ENCODE results near the gene ADORA1. TPM values are rescaled to one million over a fixed set of nuclear protein-coding genes. Genes with fewer than 3 reads are reported as not detected.

The ADORA1 gene
- total RNA-seq, 1 donor from 2014 or later = 2.1 TPM

DNA sequence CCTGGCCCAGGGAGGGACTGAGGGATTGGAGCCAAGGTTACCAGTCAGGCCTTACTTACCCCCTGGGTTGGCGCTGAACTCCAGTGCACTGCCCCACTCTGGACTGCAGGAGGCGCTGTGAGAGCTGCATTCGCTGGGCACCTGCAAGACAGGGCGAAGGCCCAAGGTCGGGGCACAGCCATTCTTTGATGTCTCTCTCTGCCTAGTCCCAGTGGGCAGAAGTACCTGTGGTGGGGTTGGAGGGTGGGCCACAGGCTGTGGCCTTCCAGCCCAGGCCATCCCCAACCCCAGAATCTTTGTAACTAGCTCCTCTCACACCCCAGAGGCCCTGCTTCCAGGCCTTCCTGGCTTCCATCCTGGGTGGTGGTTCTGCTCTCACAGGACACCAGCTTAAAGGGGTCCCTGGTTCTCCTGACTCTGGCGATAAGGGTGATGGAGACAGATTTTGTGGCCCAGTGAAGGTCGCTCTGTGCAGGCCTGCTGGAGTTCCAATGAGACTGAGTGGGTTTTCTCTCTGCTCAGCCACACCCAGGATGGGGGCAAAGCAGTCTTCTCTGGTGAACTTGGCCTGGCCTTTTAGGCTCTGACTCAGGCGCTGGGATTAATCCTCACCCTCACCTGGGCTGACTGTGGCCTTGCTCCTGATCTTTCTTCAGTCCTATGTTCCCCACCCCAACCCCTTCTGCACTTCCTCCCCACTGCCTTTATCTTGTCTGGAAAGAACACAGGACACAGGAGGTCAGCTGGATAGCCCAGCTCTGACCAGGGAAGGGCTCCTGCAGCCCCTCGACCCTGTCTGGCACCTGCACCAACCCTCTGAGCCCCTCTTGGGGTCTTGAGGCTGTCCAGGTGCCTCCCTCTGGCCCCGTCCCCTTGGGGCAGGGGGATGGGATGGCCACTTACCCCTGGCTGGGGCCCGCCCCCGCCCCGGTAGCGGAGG, 42.7 kb upstream of the ADORA1 start:
- Histone ChIP-seq H3K36me3 (ENCODE audit: control insufficient read depth in 3 of 3, insufficient read depth in 3 of 3, low read length in 3 of 3) (peaks cover 8 to 22% (median 16%) of the 10 kb centered on the region in 3 donors), H3K4me1 (ENCODE audit: control insufficient read depth in 3 of 3, insufficient read depth in 3 of 3, low read length in 3 of 3) (peaks cover 37 to 58% (median 53%) of the 10 kb centered on the region in 3 donors), H3K27me3 (ENCODE audit: control insufficient read depth in 3 of 3, insufficient read depth in 3 of 3, low read length in 3 of 3) (no peaks in the 10 kb centered on the region), H3K27ac (ENCODE audit: low read depth, low read length) (peak overlapping the region; percentile 99), H3K4me3 (ENCODE audit: low read length in 3 of 3) (peak overlapping the region; percentile 70 to 95 (median 94)), H3K9ac (ENCODE audit: low read depth in 1 of 3, low read length in 3 of 3) (peak overlapping the region; percentile 99 to 100 (median 99)), H3K9me3 (ENCODE audit: control insufficient read depth in 3 of 3, low read length in 3 of 3) (no peaks in the 10 kb centered on the region)

DNA sequence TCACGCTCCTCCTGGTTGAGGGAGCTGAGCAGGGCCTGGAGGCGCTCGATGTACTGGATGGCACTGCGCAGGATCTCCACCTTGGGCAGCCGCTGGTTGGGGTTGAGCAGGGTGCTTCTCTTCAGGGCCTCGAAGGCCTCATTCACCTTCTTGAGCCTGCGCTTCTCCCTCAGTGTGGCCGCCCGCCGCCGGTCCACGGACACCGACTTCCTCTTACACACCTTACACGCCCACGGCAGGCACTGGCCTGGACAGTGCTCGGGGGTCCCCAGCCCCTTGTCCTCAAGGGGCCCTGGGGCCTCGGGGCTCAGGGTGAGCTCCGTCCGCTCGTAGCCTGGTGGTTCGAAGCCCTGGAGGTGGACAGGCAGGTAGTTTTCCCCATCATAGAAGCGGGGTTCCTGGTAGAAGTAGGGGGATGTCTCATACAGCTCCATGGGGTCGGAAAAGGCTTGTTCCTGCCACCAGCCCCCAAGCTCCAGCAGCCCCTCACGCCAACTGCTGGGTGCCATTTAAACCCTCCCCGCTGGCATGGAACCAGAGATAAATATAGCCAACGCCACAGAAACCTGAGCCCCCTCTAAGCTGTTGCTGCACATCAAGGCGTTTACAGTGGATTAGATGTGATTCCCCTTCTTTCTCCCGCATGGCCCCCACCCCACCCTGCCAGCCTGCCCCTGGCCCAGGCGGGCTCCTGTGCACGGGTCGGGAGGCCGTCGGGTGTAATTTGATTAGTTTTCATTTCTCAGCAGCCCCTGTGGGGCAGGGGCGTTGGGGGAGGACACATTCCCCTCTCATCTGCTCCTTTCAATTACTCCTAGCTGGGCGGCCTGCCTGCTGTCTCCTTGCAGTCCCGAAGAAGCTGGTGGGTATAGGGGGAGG, 41.8 kb upstream of the ADORA1 start, which contains the start of gene MYOG:
Gene MYOG (minus strand): TSS at position 485 of the 879 bp plus-strand sequence. CDS start 51 bp downstream, at position 434.
- Histone ChIP-seq H3K27ac (ENCODE audit: low read depth, low read length) (peak within 1 kb of the TSS; percentile 99), H3K9me3 (ENCODE audit: control insufficient read depth in 3 of 3, low read length in 3 of 3) (no peaks in the 10 kb centered on the region), H3K36me3 (ENCODE audit: control insufficient read depth in 3 of 3, insufficient read depth in 3 of 3, low read length in 3 of 3) (peaks cover 8 to 22% (median 16%) of the 10 kb centered on the region in 3 donors), H3K4me1 (ENCODE audit: control insufficient read depth in 3 of 3, insufficient read depth in 3 of 3, low read length in 3 of 3) (peaks cover 42 to 58% (median 55%) of the 10 kb centered on the region in 3 donors), H3K27me3 (ENCODE audit: control insufficient read depth in 3 of 3, insufficient read depth in 3 of 3, low read length in 3 of 3) (no peaks in the 10 kb centered on the region), H3K9ac (ENCODE audit: low read depth in 1 of 3, low read length in 3 of 3) (peak within 1 kb of the TSS; percentile 99 to 100 (median 99)), H3K4me3 (ENCODE audit: low read length in 3 of 3) (peak within 1 kb of the TSS; percentile 70 to 95 (median 94))

DNA sequence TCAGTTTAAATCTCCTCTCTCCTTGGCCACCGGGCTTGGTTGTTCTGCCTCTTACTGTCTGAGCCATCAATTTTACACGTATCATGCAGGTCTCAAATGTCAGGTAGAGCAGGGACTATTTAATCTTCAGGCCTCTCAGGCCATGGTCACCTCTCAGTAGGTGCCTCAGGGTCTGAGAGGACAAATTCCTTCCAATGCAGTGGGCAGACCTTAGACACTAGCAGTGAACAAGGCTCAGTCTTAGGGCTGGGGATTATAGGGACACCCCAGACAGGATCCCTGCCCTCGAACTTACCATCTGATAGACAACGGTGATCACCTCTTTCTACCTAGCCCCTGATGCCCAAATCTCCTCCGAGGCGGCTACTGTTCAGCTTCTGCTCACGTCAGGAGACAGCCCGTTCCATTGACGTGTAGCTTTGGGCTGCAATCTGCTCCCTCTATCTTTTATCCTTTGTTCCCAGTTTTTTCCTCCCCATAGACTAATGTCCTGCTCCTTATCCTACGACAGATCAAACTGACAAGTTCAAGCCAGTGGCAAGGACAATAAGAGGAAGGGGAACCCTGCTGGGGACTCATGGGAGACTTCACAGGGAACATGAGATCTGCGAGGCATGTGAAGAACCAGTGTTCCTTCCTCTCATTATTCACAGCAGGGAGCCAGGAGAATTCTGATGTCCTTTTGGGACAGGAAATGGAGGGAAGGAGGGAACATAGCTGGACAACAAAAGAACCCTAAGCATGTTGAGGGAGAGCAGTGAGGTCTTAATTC, 40.3 kb upstream of the ADORA1 start:
- peak overlapping the region; percentile 99 for H3K27ac ChIP-seq (ENCODE audit: low read depth, low read length)
- H3K9ac ChIP-seq (ENCODE audit: low read depth in 1 of 3, low read length in 3 of 3) = peak overlapping the region in 1 of 3 donors; percentile 100
- no peaks in the 10 kb centered on the region for H3K27me3 ChIP-seq (ENCODE audit: control insufficient read depth in 3 of 3, insufficient read depth in 3 of 3, low read length in 3 of 3)
- peaks cover 36 to 52% (median 50%) of the 10 kb centered on the region in 3 donors for H3K4me1 ChIP-seq (ENCODE audit: control insufficient read depth in 3 of 3, insufficient read depth in 3 of 3, low read length in 3 of 3)
- H3K9me3 ChIP-seq (ENCODE audit: control insufficient read depth in 3 of 3, low read length in 3 of 3) = no peaks in the 10 kb centered on the region
- peaks cover 8 to 22% (median 16%) of the 10 kb centered on the region in 3 donors for H3K36me3 ChIP-seq (ENCODE audit: control insufficient read depth in 3 of 3, insufficient read depth in 3 of 3, low read length in 3 of 3)
- peak overlapping the region; percentile 15 to 95 (median 70) for H3K4me3 ChIP-seq (ENCODE audit: low read length in 3 of 3)

DNA sequence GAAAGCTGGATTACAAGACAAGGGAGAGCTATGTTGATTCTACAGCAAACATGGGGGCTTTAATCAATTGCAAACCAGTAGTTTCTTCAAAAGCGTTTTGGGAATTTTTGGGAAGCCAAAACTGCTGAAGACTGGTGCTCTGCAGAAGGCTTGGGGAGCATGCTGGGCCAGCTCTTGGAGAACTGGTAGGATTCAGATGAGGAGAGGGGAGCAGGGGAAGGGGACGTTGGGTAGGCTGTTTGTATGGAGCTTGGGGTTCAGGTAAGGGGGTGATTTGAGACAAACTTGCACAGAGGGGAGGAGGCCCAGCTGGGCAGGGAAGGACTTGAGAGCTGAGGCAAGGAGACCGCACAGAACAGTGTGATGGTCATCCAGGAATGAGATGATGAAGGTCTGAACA, 39.1 kb upstream of the ADORA1 start:
- H3K27me3 ChIP-seq (ENCODE audit: control insufficient read depth in 3 of 3, insufficient read depth in 3 of 3, low read length in 3 of 3) = no peaks in the 10 kb centered on the region
- H3K36me3 ChIP-seq (ENCODE audit: control insufficient read depth in 3 of 3, insufficient read depth in 3 of 3, low read length in 3 of 3) = peaks cover 4 to 14% (median 12%) of the 10 kb centered on the region in 3 donors
- H3K27ac ChIP-seq (ENCODE audit: low read depth, low read length) = no peak overlapping the region
- peaks cover 29 to 39% (median 39%) of the 10 kb centered on the region in 3 donors for H3K4me1 ChIP-seq (ENCODE audit: control insufficient read depth in 3 of 3, insufficient read depth in 3 of 3, low read length in 3 of 3)
- no peaks in the 10 kb centered on the region for H3K9me3 ChIP-seq (ENCODE audit: control insufficient read depth in 3 of 3, low read length in 3 of 3)
- no peak overlapping the region for H3K9ac ChIP-seq (ENCODE audit: low read depth in 1 of 3, low read length in 3 of 3)
- H3K4me3 ChIP-seq (ENCODE audit: low read length in 3 of 3) = no peak overlapping the region

DNA sequence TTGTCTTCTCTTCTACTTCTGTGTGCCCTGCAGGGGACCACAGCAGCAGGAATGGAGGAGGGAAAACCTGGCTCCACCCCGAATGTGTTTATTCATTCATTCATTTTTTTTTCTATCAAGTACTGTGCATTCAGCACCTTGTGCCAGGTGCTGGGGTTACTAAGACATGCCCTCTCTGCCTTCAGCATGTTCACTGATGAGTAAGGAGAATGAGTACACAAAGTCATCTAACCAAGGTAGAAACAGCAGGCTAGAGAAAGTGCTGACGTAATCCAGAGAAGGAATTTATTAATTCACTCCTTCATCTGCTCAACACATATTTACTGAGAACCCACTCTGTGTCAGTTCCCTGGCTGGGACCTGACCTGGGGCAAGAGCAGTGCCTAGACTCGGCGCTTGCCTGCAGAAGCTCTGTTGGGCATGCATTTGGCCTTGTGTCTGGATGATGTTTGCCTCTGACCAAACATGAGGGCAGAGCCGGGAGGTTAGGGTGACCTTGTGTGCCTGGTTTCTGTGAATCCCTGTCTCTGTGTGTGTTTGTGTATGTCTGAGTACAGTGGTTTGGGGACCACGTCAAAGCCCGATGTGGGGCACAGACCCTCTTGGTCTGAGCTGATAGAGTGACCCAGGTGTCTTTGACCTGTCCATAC, 38.4 kb upstream of the ADORA1 start:
- no peaks in the 10 kb centered on the region for H3K27me3 ChIP-seq (ENCODE audit: control insufficient read depth in 3 of 3, insufficient read depth in 3 of 3, low read length in 3 of 3)
- peaks cover 0 to 7% (median 6%) of the 10 kb centered on the region in 3 donors for H3K36me3 ChIP-seq (ENCODE audit: control insufficient read depth in 3 of 3, insufficient read depth in 3 of 3, low read length in 3 of 3)
- H3K27ac ChIP-seq (ENCODE audit: low read depth, low read length) = no peak overlapping the region
- H3K9ac ChIP-seq (ENCODE audit: low read depth in 1 of 3, low read length in 3 of 3) = no peak overlapping the region
- no peak overlapping the region for H3K4me3 ChIP-seq (ENCODE audit: low read length in 3 of 3)
- no peaks in the 10 kb centered on the region for H3K9me3 ChIP-seq (ENCODE audit: control insufficient read depth in 3 of 3, low read length in 3 of 3)
- peaks cover 22 to 33% (median 32%) of the 10 kb centered on the region in 3 donors for H3K4me1 ChIP-seq (ENCODE audit: control insufficient read depth in 3 of 3, insufficient read depth in 3 of 3, low read length in 3 of 3)

DNA sequence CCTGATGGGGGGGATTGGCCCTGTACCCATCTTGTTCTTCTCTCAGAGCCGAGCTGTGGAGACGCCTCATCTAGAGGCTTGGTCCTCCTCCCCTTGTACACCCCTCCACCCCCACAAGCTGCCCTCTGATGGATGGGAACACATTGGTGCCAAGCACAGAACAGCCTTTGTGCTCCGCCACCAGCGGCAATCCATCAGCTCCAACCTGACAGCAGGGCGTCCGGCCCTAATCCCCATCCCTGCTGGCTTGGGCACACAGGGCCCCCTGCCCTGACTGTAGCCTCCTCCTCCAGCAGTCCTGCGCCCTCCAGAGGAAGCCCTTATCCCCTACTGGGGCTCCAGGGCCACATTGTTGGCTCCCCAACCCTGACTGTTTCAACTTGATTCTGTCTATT, 37.9 kb upstream of the ADORA1 start:
- no peak overlapping the region for H3K4me3 ChIP-seq (ENCODE audit: low read length in 3 of 3)
- H3K9me3 ChIP-seq (ENCODE audit: control insufficient read depth in 3 of 3, low read length in 3 of 3) = no peaks in the 10 kb centered on the region
- H3K27ac ChIP-seq (ENCODE audit: low read depth, low read length) = no peak overlapping the region
- no peak overlapping the region for H3K9ac ChIP-seq (ENCODE audit: low read depth in 1 of 3, low read length in 3 of 3)
- peaks cover 20 to 28% (median 27%) of the 10 kb centered on the region in 3 donors for H3K4me1 ChIP-seq (ENCODE audit: control insufficient read depth in 3 of 3, insufficient read depth in 3 of 3, low read length in 3 of 3)
- H3K27me3 ChIP-seq (ENCODE audit: control insufficient read depth in 3 of 3, insufficient read depth in 3 of 3, low read length in 3 of 3) = no peaks in the 10 kb centered on the region
- peaks cover 0 to 4% (median 2%) of the 10 kb centered on the region in 3 donors for H3K36me3 ChIP-seq (ENCODE audit: control insufficient read depth in 3 of 3, insufficient read depth in 3 of 3, low read length in 3 of 3)

DNA sequence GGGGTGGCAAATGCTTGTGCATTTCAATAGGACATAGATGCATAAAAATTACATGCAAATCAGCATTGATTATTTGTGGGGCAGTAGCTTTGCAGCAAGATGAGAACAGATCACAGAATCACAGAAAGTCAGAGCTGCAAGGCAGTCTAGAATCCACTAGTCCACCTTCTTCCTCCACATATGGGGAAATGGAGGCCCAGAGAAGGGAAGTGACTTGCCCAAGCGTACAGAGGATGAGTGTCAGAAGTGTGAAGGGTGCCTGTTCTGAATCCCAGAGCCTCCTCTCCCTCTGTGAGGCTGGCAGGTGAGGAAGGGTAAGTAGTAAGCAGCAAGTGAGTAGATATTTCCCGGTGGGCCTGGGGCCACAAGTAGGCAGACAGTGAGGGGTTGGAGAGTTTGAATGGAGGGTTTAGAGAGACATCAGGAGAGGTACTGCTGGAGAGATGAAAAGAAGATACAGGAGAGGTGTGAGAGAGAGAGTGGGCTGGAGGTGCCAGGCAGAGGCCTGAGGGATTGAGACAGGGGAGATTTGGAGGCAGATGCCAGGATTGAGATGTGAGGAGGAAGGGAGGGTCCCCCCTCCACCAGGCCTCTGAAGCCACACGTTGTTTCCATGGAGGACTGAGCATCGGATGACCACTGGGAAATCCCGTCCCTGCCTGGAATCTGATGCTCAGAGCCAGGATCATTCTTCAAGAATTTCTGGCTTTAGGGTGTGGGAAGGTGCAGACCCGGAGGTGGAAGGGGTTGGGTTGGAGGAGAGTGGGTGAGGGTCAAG, 36.9 kb upstream of the ADORA1 start:
- H3K36me3 ChIP-seq (ENCODE audit: control insufficient read depth in 3 of 3, insufficient read depth in 3 of 3, low read length in 3 of 3) = no peaks in the 10 kb centered on the region
- H3K27ac ChIP-seq (ENCODE audit: low read depth, low read length) = no peak overlapping the region
- H3K27me3 ChIP-seq (ENCODE audit: control insufficient read depth in 3 of 3, insufficient read depth in 3 of 3, low read length in 3 of 3) = no peaks in the 10 kb centered on the region
- H3K4me1 ChIP-seq (ENCODE audit: control insufficient read depth in 3 of 3, insufficient read depth in 3 of 3, low read length in 3 of 3) = peaks cover 20 to 26% (median 22%) of the 10 kb centered on the region in 3 donors
- H3K4me3 ChIP-seq (ENCODE audit: low read length in 3 of 3) = no peak overlapping the region
- peak overlapping the region in 1 of 3 donors; percentile 18 for H3K9ac ChIP-seq (ENCODE audit: low read depth in 1 of 3, low read length in 3 of 3)
- H3K9me3 ChIP-seq (ENCODE audit: control insufficient read depth in 3 of 3, low read length in 3 of 3) = no peaks in the 10 kb centered on the region

DNA sequence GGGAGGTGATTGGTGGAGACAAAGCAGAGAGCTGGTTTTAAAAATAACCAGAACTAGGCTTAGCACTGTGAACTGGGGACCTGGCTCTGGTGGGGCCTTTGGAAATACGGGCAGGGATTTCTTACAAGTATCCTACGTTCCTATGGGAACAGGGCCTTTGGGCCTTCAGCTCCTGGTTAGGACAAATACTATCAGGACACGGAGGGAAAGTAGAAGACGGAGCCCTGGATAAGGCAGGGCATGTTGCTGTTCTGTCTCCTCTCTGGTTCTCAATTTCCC, 36.4 kb upstream of the ADORA1 start:
- no peak overlapping the region for H3K27ac ChIP-seq (ENCODE audit: low read depth, low read length)
- peak overlapping the region in 1 of 3 donors; percentile 18 for H3K9ac ChIP-seq (ENCODE audit: low read depth in 1 of 3, low read length in 3 of 3)
- H3K9me3 ChIP-seq (ENCODE audit: control insufficient read depth in 3 of 3, low read length in 3 of 3) = no peaks in the 10 kb centered on the region
- no peak overlapping the region for H3K4me3 ChIP-seq (ENCODE audit: low read length in 3 of 3)
- no peaks in the 10 kb centered on the region for H3K27me3 ChIP-seq (ENCODE audit: control insufficient read depth in 3 of 3, insufficient read depth in 3 of 3, low read length in 3 of 3)
- H3K36me3 ChIP-seq (ENCODE audit: control insufficient read depth in 3 of 3, insufficient read depth in 3 of 3, low read length in 3 of 3) = no peaks in the 10 kb centered on the region
- H3K4me1 ChIP-seq (ENCODE audit: control insufficient read depth in 3 of 3, insufficient read depth in 3 of 3, low read length in 3 of 3) = peaks cover 20 to 25% (median 20%) of the 10 kb centered on the region in 3 donors
